ENCODE data around the gene MUC6.

Gene MUC6

DNA sequence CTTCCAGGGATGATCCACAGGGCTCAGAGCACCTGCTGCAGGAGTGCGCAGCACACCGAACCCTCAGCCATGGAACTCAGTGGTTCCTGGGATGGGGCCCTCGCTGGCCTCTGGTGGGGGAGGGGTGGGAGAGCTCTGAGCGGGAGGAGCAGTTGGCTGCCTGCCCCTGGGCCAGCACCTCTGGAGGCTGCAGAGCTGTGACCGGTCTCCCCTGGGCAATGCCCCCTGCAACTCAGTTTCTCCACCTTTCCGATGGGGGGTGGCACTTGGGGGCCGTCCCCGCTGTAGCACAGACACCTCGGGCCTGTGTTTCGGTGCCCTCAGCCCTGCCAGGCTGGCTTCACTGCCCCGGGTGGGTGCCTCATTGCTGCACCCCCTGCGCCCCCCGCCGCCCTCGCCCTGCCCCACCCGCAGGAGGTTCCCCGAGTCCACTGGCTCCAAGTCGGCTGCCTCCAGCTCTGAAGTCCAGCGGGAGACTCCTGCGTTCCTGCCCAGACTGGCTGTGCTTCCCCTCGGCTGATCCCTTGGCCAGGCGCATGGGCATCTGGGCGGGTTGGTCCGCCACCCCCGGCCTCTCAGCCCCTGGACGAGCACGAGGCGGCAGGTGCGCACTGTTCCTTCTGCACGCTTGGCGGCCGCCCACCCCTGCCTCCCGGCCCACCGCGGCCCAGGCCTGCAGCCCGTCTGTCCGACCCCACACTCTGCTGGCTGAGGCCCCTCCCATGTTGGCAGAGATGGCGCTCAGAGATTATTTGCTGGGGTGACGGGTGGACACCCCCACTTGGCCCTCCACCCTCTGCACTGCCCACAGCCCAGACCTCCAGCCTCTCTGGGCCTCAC, 1.8 kb downstream of the MUC6 start:
- H3K36me3 ChIP-seq (ENCODE audit: control insufficient read depth in 4 of 4, insufficient read depth in 4 of 4, low read length in 3 of 4), result no peaks in the 10 kb centered on the region
- H3K9me3 ChIP-seq (ENCODE audit: control extremely low read depth in 1 of 5, control insufficient read depth in 4 of 5, insufficient read depth in 2 of 5, low read depth in 1 of 5, low read length in 4 of 5), result no peaks in the 10 kb centered on the region
- POLR2A ChIA-PET, result no interaction called here
- DNase-seq, result no peak
- no peak overlapping the region for H3K4me3 ChIP-seq (ENCODE audit: control insufficient read depth in 1 of 7, extremely low read depth in 1 of 7, insufficient read depth in 4 of 7, low read depth in 2 of 7, low read length in 6 of 7)
- H3K27ac ChIP-seq (ENCODE audit: insufficient read depth in 1 of 2, low read depth in 1 of 2, low read length in 2 of 2, poor library complexity in 1 of 2, severe bottlenecking in 2 of 2), result no peak overlapping the region
- no peaks in the 10 kb centered on the region for H3K27me3 ChIP-seq (replicated peaks in 2 of 5; ENCODE audit: control insufficient read depth in 4 of 5, insufficient read depth in 5 of 5, low read length in 4 of 5)
- 91% methylated on average over 36 of the region's 39 CpGs for WGBS (ENCODE audit: insufficient coverage)
- CTCF ChIA-PET, result no interaction called here
- H3K4me1 ChIP-seq (ENCODE audit: control extremely low read depth in 1 of 4, control insufficient read depth in 4 of 4, insufficient read depth in 4 of 4, low read length in 3 of 4), result no peaks in the 10 kb centered on the region

GRCh38 chr11:1034001-1034400, 2.5 kb downstream of the MUC6 start:
- Histone ChIP-seq H3K27me3 (replicated peaks in 2 of 5; ENCODE audit: control insufficient read depth in 4 of 5, insufficient read depth in 5 of 5, low read length in 4 of 5) (no peaks in the 10 kb centered on the region), H3K4me1 (ENCODE audit: control extremely low read depth in 1 of 4, control insufficient read depth in 4 of 4, insufficient read depth in 4 of 4, low read length in 3 of 4) (no peaks in the 10 kb centered on the region), H3K9me3 (ENCODE audit: control extremely low read depth in 1 of 5, control insufficient read depth in 4 of 5, insufficient read depth in 2 of 5, low read depth in 1 of 5, low read length in 4 of 5) (no peaks in the 10 kb centered on the region), H3K27ac (ENCODE audit: insufficient read depth in 1 of 2, low read depth in 1 of 2, low read length in 2 of 2, poor library complexity in 1 of 2, severe bottlenecking in 2 of 2) (no peak overlapping the region), H3K36me3 (ENCODE audit: control insufficient read depth in 4 of 4, insufficient read depth in 4 of 4, low read length in 3 of 4) (no peaks in the 10 kb centered on the region), H3K4me3 (ENCODE audit: control insufficient read depth in 1 of 7, extremely low read depth in 1 of 7, insufficient read depth in 4 of 7, low read depth in 2 of 7, low read length in 6 of 7) (no peak overlapping the region)
- CTCF ChIA-PET, result no interaction called here
- POLR2A ChIA-PET, result no interaction called here
- 98% methylated on average over 8 of the region's 8 CpGs for WGBS (ENCODE audit: insufficient coverage)
- DNase-seq, result no peak

DNA sequence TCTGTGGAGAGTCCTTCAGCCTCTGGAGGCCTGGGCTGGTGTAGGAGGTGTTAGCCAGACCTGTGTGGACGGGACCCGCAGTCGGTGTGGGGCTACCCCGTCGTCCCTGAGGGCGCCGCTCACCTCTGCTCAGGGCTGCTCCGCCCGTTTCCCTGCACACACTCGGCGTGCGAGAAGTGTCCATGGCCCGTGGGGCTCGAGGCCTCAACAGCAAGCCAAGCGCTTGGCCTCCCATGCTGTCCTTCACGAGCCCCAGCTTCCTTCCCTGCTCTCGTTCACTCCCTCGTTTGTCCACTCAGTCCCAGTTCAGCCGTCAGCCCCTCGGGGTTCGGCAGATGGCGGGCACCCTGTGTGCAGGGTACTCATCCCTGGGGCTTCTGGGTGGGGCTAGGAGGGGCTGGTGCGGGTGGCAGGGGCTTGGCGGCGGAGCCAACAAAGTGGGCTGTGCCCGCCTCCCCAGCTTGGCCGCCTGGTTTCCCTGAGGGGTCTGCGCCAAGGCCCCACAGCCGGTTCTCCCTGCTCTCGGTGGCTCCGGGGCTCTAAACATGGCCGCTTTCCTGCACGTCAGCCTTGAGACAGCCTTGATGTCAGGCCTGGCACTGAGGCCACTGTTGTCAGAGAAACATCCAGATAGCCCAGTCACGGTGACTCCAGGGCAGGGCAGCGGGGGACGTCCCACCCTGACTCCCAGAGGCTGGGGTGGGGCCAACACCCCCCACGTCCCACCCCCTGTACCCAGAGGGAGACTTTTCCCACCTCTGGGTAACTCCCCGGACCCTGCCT, 3.3 kb downstream of the MUC6 start:
- ChIA-PET CTCF (no interaction called here), POLR2A (no interaction called here)
- Histone ChIP-seq H3K4me3 (ENCODE audit: control insufficient read depth in 1 of 7, extremely low read depth in 1 of 7, insufficient read depth in 4 of 7, low read depth in 2 of 7, low read length in 6 of 7) (no peak overlapping the region), H3K4me1 (ENCODE audit: control extremely low read depth in 1 of 4, control insufficient read depth in 4 of 4, insufficient read depth in 4 of 4, low read length in 3 of 4) (no peaks in the 10 kb centered on the region), H3K9me3 (ENCODE audit: control extremely low read depth in 1 of 5, control insufficient read depth in 4 of 5, insufficient read depth in 2 of 5, low read depth in 1 of 5, low read length in 4 of 5) (no peaks in the 10 kb centered on the region), H3K27me3 (replicated peaks in 2 of 5; ENCODE audit: control insufficient read depth in 4 of 5, insufficient read depth in 5 of 5, low read length in 4 of 5) (no peaks in the 10 kb centered on the region), H3K36me3 (ENCODE audit: control insufficient read depth in 4 of 4, insufficient read depth in 4 of 4, low read length in 3 of 4) (no peaks in the 10 kb centered on the region), H3K27ac (ENCODE audit: insufficient read depth in 1 of 2, low read depth in 1 of 2, low read length in 2 of 2, poor library complexity in 1 of 2, severe bottlenecking in 2 of 2) (no peak overlapping the region)
- no peak for DNase-seq
- 92% methylated on average over 28 of the region's 38 CpGs for WGBS (ENCODE audit: insufficient coverage)

GRCh38 chr11:1032310-1032891, 4.1 kb downstream of the MUC6 start:
- H3K9me3 ChIP-seq (ENCODE audit: control extremely low read depth in 1 of 5, control insufficient read depth in 4 of 5, insufficient read depth in 2 of 5, low read depth in 1 of 5, low read length in 4 of 5), result no peaks in the 10 kb centered on the region
- no peak for DNase-seq
- 95% methylated on average over 12 of the region's 12 CpGs for WGBS (ENCODE audit: insufficient coverage)
- H3K27me3 ChIP-seq (replicated peaks in 2 of 5; ENCODE audit: control insufficient read depth in 4 of 5, insufficient read depth in 5 of 5, low read length in 4 of 5), result no peaks in the 10 kb centered on the region
- H3K36me3 ChIP-seq (ENCODE audit: control insufficient read depth in 4 of 4, insufficient read depth in 4 of 4, low read length in 3 of 4), result no peaks in the 10 kb centered on the region
- H3K27ac ChIP-seq (ENCODE audit: insufficient read depth in 1 of 2, low read depth in 1 of 2, low read length in 2 of 2, poor library complexity in 1 of 2, severe bottlenecking in 2 of 2), result no peak overlapping the region
- CTCF ChIA-PET, result no interaction called here
- POLR2A ChIA-PET, result no interaction called here
- no peaks in the 10 kb centered on the region for H3K4me1 ChIP-seq (ENCODE audit: control extremely low read depth in 1 of 4, control insufficient read depth in 4 of 4, insufficient read depth in 4 of 4, low read length in 3 of 4)
- H3K4me3 ChIP-seq (ENCODE audit: control insufficient read depth in 1 of 7, extremely low read depth in 1 of 7, insufficient read depth in 4 of 7, low read depth in 2 of 7, low read length in 6 of 7), result no peak overlapping the region

DNA sequence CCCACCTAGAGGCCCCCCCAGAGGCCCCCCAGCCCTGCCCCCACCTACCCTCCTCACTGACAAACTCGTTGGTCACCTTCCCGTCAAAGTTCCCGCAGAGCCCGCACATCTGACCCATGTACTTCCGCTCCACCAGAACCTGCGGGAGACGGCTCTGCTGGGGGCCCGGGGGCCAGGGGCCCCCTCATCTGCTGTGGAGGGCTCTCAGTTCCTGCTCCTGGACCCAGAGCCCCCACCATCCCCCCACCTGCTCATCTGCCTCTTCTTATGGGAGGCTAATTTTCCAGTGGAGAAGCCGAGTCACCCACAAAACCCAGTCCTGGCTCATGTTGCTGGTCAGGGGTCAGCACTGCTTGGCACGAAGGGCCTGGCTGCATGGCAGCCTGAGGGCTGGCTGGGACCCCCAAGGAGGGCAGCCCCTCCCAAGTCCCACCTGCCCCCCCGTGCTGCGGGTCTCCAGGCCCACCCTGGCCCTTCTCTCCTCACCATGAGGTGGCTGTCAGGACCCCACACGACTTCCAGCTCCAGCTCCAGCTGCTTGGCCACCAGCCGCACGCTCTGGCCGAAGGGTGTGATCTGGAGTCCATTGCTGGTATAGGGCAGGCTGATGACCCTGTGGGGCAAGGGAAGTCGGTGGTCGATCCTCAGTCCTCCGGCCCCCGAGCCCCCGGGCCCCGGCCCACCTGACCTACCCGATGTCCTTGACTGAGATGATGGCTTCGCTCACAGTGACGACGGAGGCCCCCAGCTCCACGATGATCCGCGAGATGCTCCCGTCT, 5.2 kb downstream of the MUC6 start:
- H3K4me1 ChIP-seq (ENCODE audit: control extremely low read depth in 1 of 4, control insufficient read depth in 4 of 4, insufficient read depth in 4 of 4, low read length in 3 of 4), result no peaks in the 10 kb centered on the region
- WGBS (ENCODE audit: insufficient coverage), result 85% methylated on average over 25 of the region's 30 CpGs
- H3K36me3 ChIP-seq (ENCODE audit: control insufficient read depth in 4 of 4, insufficient read depth in 4 of 4, low read length in 3 of 4), result no peaks in the 10 kb centered on the region
- H3K27me3 ChIP-seq (replicated peaks in 2 of 5; ENCODE audit: control insufficient read depth in 4 of 5, insufficient read depth in 5 of 5, low read length in 4 of 5), result no peaks in the 10 kb centered on the region
- ChIA-PET CTCF (no interaction called here), POLR2A (no interaction called here)
- no peak overlapping the region for H3K27ac ChIP-seq (ENCODE audit: insufficient read depth in 1 of 2, low read depth in 1 of 2, low read length in 2 of 2, poor library complexity in 1 of 2, severe bottlenecking in 2 of 2)
- H3K9me3 ChIP-seq (ENCODE audit: control extremely low read depth in 1 of 5, control insufficient read depth in 4 of 5, insufficient read depth in 2 of 5, low read depth in 1 of 5, low read length in 4 of 5), result no peaks in the 10 kb centered on the region
- no peak for DNase-seq
- H3K4me3 ChIP-seq (ENCODE audit: control insufficient read depth in 1 of 7, extremely low read depth in 1 of 7, insufficient read depth in 4 of 7, low read depth in 2 of 7, low read length in 6 of 7), result no peak overlapping the region

GRCh38 chr11:1030556-1030955, 6.0 kb downstream of the MUC6 start:
- CTCF ChIA-PET, result no interaction called here
- no peaks in the 10 kb centered on the region for H3K4me1 ChIP-seq (ENCODE audit: control extremely low read depth in 1 of 4, control insufficient read depth in 4 of 4, insufficient read depth in 4 of 4, low read length in 3 of 4)
- WGBS (ENCODE audit: insufficient coverage), result 90% methylated on average over 15 of the region's 20 CpGs

More at GRCh38 chr11:1030556-1030955, 6.0 kb downstream of the MUC6 start:
- DNase-seq, result no peak
- H3K27ac ChIP-seq (ENCODE audit: insufficient read depth in 1 of 2, low read depth in 1 of 2, low read length in 2 of 2, poor library complexity in 1 of 2, severe bottlenecking in 2 of 2), result no peak overlapping the region
- no peaks in the 10 kb centered on the region for H3K9me3 ChIP-seq (ENCODE audit: control extremely low read depth in 1 of 5, control insufficient read depth in 4 of 5, insufficient read depth in 2 of 5, low read depth in 1 of 5, low read length in 4 of 5)
- no peak overlapping the region for H3K4me3 ChIP-seq (ENCODE audit: control insufficient read depth in 1 of 7, extremely low read depth in 1 of 7, insufficient read depth in 4 of 7, low read depth in 2 of 7, low read length in 6 of 7)
- H3K27me3 ChIP-seq (replicated peaks in 2 of 5; ENCODE audit: control insufficient read depth in 4 of 5, insufficient read depth in 5 of 5, low read length in 4 of 5), result no peaks in the 10 kb centered on the region
- POLR2A ChIA-PET, result no interaction called here
- H3K36me3 ChIP-seq (ENCODE audit: control insufficient read depth in 4 of 4, insufficient read depth in 4 of 4, low read length in 3 of 4), result no peaks in the 10 kb centered on the region

Measured in common myeloid progenitor, CD34-positive (primary cell).